Transverse colon (tissue), 3 donors: ENCODE data around the gene TNFSF4.

Experiments used
- POLR2A ChIP-seq: fragments of 450-650 bp; IDR thresholded peaks from one replicate; pipeline ENCODE4 v1.6.1; 2016; ENCODE audit warnings: antibody characterized with exemption, mild to moderate bottlenecking, moderate library complexity
- TF ChIP-seq, protein P1 (sequence below), 5 experiments: fragments of 200-600 bp in 3 of 5; fragments of 450-650 bp in 2 of 5; sonication (generic) in 3 of 5; IDR thresholded peaks; 1 replicate in 2 of 5; 2 replicates in 3 of 5; pipeline ENCODE4 v1.5.1; 2016 to 2017; ENCODE audit warnings: antibody characterized with exemption in 5 of 5, inconsistent platforms in 3 of 5, mild to moderate bottlenecking in 2 of 5, moderate library complexity in 1 of 5

DNA sequence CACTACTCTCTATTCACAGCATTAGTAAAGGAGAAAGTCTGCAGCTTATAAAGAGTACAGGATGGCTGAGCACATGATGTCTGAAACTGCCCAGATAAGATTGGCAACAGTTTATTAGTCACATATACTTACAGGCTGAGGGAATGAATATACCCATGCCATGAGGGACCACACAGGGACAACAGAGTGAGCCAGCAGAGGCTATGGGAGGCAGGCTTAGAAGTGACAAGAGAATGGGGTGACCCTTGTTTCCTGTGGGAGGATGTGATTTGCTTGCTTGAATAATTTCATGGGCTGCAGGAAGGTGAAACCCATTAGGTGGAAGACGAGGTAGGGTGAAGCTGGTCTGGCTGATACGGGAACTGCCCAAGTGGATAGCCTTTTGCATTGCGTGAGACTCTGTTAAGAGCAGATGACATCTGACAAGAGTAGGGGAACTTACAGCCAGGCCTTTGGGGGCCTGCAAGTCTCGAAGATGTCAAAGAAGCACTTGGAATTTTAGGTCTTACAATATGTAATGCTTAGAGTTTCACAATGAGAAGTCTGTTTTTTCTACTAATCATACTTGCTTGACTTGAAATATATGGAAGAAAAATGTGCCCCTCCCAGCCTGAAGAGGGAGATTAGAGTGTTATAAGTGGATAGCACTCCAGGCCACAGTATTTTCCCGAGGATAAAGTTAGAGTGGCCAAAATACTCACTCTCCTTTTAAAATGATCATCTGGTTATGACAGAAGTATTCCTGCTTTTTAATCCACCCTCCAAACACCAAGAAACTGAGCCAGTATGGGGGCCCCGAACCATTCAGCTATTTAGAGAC is 34.6 kb upstream of the TNFSF4 start:
- TF ChIP-seq, protein P1, sequence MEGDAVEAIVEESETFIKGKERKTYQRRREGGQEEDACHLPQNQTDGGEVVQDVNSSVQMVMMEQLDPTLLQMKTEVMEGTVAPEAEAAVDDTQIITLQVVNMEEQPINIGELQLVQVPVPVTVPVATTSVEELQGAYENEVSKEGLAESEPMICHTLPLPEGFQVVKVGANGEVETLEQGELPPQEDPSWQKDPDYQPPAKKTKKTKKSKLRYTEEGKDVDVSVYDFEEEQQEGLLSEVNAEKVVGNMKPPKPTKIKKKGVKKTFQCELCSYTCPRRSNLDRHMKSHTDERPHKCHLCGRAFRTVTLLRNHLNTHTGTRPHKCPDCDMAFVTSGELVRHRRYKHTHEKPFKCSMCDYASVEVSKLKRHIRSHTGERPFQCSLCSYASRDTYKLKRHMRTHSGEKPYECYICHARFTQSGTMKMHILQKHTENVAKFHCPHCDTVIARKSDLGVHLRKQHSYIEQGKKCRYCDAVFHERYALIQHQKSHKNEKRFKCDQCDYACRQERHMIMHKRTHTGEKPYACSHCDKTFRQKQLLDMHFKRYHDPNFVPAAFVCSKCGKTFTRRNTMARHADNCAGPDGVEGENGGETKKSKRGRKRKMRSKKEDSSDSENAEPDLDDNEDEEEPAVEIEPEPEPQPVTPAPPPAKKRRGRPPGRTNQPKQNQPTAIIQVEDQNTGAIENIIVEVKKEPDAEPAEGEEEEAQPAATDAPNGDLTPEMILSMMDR (IDR thresholded peaks at IDR 0.05): no peak
- TF ChIP-seq POLR2A: no peak
